Activated naive CD4-positive, alpha-beta T cell treated with anti-CD3 and anti-CD28 coated beads, Interleukin-2, amount 50 U/mL, for 16 hours (primary cell): ENCODE data around the gene MAP6.

Experiments used
- DNase-seq: peaks from one replicate; pipeline ENCODE4 v3.0.0-alpha.2; 2020

The MAP6 gene

GRCh38 chr11:75627906-75628668, 40.8 kb downstream of the MAP6 start:
- no peak for DNase-seq

GRCh38 chr11:75626889-75627529, 41.8 kb downstream of the MAP6 start:
- DNase-seq = no peak

GRCh38 chr11:75625991-75626888, 42.6 kb downstream of the MAP6 start:
- no peak for DNase-seq

GRCh38 chr11:75625021-75625420, 43.8 kb downstream of the MAP6 start:
- no peak for DNase-seq

GRCh38 chr11:75616281-75616680, 52.6 kb downstream of the MAP6 start:
- no peak for DNase-seq

- DNase-seq = no peak
These were observed 53.1 kb downstream of the MAP6 start for GRCh38 chr11:75615751-75616150.

GRCh38 chr11:75611823-75612222, 57.0 kb downstream of the MAP6 start:
- no peak for DNase-seq

GRCh38 chr11:75606099-75606498, 62.7 kb downstream of the MAP6 start:
- no peak for DNase-seq

GRCh38 chr11:75603791-75604736, 64.8 kb downstream of the MAP6 start:
- DNase-seq = no peak

- no peak for DNase-seq
These were observed 65.9 kb downstream of the MAP6 start for GRCh38 chr11:75602951-75603350.

- DNase-seq = no peak
These were observed 67.3 kb downstream of the MAP6 start for GRCh38 chr11:75601494-75601893.

- DNase-seq = no peak
These were observed 68.5 kb downstream of the MAP6 start for GRCh38 chr11:75600356-75600755.

GRCh38 chr11:75598900-75599299, 69.9 kb downstream of the MAP6 start:
- no peak for DNase-seq

- DNase-seq = no peak
These were observed 70.6 kb downstream of the MAP6 start for GRCh38 chr11:75598264-75598663.

GRCh38 chr11:75597636-75598035, 71.2 kb downstream of the MAP6 start:
- no peak for DNase-seq

- DNase-seq = no peak
These were observed 71.9 kb downstream of the MAP6 start for GRCh38 chr11:75596914-75597313.

GRCh38 chr11:75595429-75595828, 73.4 kb downstream of the MAP6 start:
- DNase-seq = no peak

GRCh38 chr11:75594211-75594610, 74.6 kb downstream of the MAP6 start:
- no peak for DNase-seq

- no peak for DNase-seq
These were observed 75.4 kb downstream of the MAP6 start for GRCh38 chr11:75593286-75593915.

- no peak for DNase-seq
These were observed 76.1 kb downstream of the MAP6 start for GRCh38 chr11:75592715-75593114.

- no peak for DNase-seq
These were observed 76.9 kb downstream of the MAP6 start for GRCh38 chr11:75591966-75592365.

- no peak for DNase-seq
These were observed 77.5 kb downstream of the MAP6 start for GRCh38 chr11:75591371-75591770.
